GM12878 (cell line): ENCODE results near the gene TK1. TPM values are rescaled to one million over a fixed set of nuclear protein-coding genes. Genes with fewer than 3 reads are reported as not detected.

Source experiments
- BHLHE40 ChIP-seq, 2 experiments: fragments of 450-650 bp in 1 of 2; IDR thresholded peaks; 2 replicates each; pipeline ENCODE4 v1.6.1; 2011 to 2017; ENCODE audit warnings: low read depth in 2 of 2, borderline replicate concordance in 1 of 2, improper control_type of control experiment in 1 of 2, low read length in 1 of 2, mild to moderate bottlenecking in 1 of 2
- BMI1 ChIP-seq: fragments of 450-650 bp; IDR thresholded peaks from 2 replicates; pipeline ENCODE4 v1.6.1; 2016; ENCODE audit warnings: mild to moderate bottlenecking, moderate library complexity, borderline replicate concordance
- DPF2 ChIP-seq: fragments of 450-650 bp; IDR thresholded peaks from 2 replicates; pipeline ENCODE4 v1.6.1; 2017; ENCODE audit warnings: mild to moderate bottlenecking
- E2F8 ChIP-seq: fragments of 450-650 bp; IDR thresholded peaks from 2 replicates; pipeline ENCODE4 v1.6.1; 2018; ENCODE audit warnings: mild to moderate bottlenecking, low read depth, moderate library complexity; ENCODE audit not compliant: partially characterized antibody
- EED ChIP-seq: sonication (generic); IDR thresholded peaks from 2 replicates; pipeline ENCODE4 v1.6.1; 2016; ENCODE audit warnings: antibody characterized with exemption, low read depth
- EGR1 ChIP-seq, 2 experiments: IDR thresholded peaks; 1 replicate in 1 of 2; 2 replicates in 1 of 2; pipeline ENCODE4 v1.6.1; 2011 to 2012; ENCODE audit warnings: low read depth in 2 of 2, low read length in 2 of 2, borderline replicate concordance in 1 of 2, mild to moderate bottlenecking in 1 of 2, moderate library complexity in 1 of 2
- FOXM1 ChIP-seq: IDR thresholded peaks from 2 replicates; pipeline ENCODE4 v1.6.1; 2012; ENCODE audit warnings: low read depth, mild to moderate bottlenecking, inconsistent platforms, low read length, moderate library complexity
- GATAD2B ChIP-seq: fragments of 450-650 bp; conservative IDR thresholded peaks from 2 replicates; pipeline ENCODE4 v1.6.1; 2017; ENCODE audit warnings: low read depth, mild to moderate bottlenecking, moderate library complexity
- MAX ChIP-seq: IDR thresholded peaks from 2 replicates; pipeline ENCODE4 v1.6.1; 2012; ENCODE audit warnings: low read depth, low read length, improper control_type of control experiment
- NKRF ChIP-seq: fragments of 450-650 bp; conservative IDR thresholded peaks from 2 replicates; pipeline ENCODE4 v1.6.1; 2017; ENCODE audit warnings: mild to moderate bottlenecking, moderate library complexity
- NRF1 ChIP-seq: conservative IDR thresholded peaks from 2 replicates; pipeline ENCODE4 v1.6.1; 2011; ENCODE audit warnings: mild to moderate bottlenecking, low read depth, low read length, improper control_type of control experiment
- RAD21 ChIP-seq: IDR thresholded peaks from 2 replicates; pipeline ENCODE4 v1.6.1; 2011; ENCODE audit warnings: mild to moderate bottlenecking, low read depth, low read length, moderate library complexity; ENCODE audit not compliant: insufficient read depth
- RB1 ChIP-seq: fragments of 450-650 bp; formaldehyde crosslinking; IDR thresholded peaks from 2 replicates; pipeline ENCODE4 v1.6.1; 2017; ENCODE audit warnings: mild to moderate bottlenecking, borderline replicate concordance
- RELA ChIP-seq: fragments of 450-650 bp; IDR thresholded peaks from 2 replicates; pipeline ENCODE4 v1.8.0; 2014; ENCODE audit warnings: borderline replicate concordance; ENCODE audit not compliant: partially characterized antibody
- SP1 ChIP-seq: IDR thresholded peaks from one replicate; pipeline ENCODE4 v1.6.1; 2011; ENCODE audit warnings: low read depth, low read length
- ZBTB33 ChIP-seq: fragments of 450-650 bp; IDR thresholded peaks from 2 replicates; pipeline ENCODE4 v1.6.1; 2017; ENCODE audit warnings: mild to moderate bottlenecking
- ZNF592 ChIP-seq: fragments of 450-650 bp; IDR thresholded peaks from 2 replicates; pipeline ENCODE4 v1.6.1; 2017; ENCODE audit warnings: mild to moderate bottlenecking, moderate library complexity
- polyA plus RNA-seq, 11 experiments: library from polyadenylated mRNA; depleted of rRNA in 4 of 11; unstranded in 6 of 11; stranded (reverse) in 5 of 11; fragments of >200 nt; fragmentation: Nextera tagmentation in 4 of 11; fragmentation: Illumina TruSeq in 1 of 11; extraction: Ambion mirVana in 4 of 11; extraction: Trizol in 1 of 11; gene quantifications; 1 replicate in 1 of 11; 2 replicates in 10 of 11; pipeline versions ENCODE4 v1.2.1 to v1.2.3, GENCODE V29; 2011 to 2016; ENCODE audit warnings: inconsistent platforms in 2 of 11, missing spikeins in 2 of 11, low read depth in 1 of 11
- total RNA-seq, 4 experiments: library from RNA; depleted of rRNA in 3 of 4; stranded (reverse); fragments of >200 nt in 3 of 4; fragmentation: Illumina TruSeq in 1 of 4; extraction: Trizol in 1 of 4; gene quantifications; 2 replicates each; pipeline versions ENCODE4 v1.2.1 to v1.2.3, GENCODE V29; 2013 to 2021

The TK1 gene
- total and polyA plus RNA-seq, 10 of the 15 experiments (the other 5 are each of a cell fraction or from before 2014, with no cell fraction given) = 4.6 to 175 (median 77.9) TPM

- no peak; the same call in 1 of the 2 replicates for TF ChIP-seq MAX
- TF ChIP-seq BMI1 = no peak
- TF ChIP-seq EED = no peak
- TF ChIP-seq NKRF = peak; percentile 4; the same call in 1 of the 2 replicates
- peak; percentile 27 for TF ChIP-seq GATAD2B
- no peak for TF ChIP-seq FOXM1
- TF ChIP-seq SP1 = no peak
- TF ChIP-seq NRF1 = 0 out of 2 replicates have a peak, but pooled peaks have one; percentile 16
- no peak for TF ChIP-seq RB1
- no peak for TF ChIP-seq E2F8
- peak in 1 of 2 experiments; percentile 56; a peak in 2 of 4 replicates for TF ChIP-seq BHLHE40 (IDR thresholded peaks at IDR 0.05; ENCODE audit: borderline replicate concordance in 1 of 2, low read depth in 2 of 2, low read length in 1 of 2)
- TF ChIP-seq ZBTB33 = no peak
- no peak for TF ChIP-seq RELA
- TF ChIP-seq RAD21 = no peak
- no peak for TF ChIP-seq ZNF592
- TF ChIP-seq EGR1 (IDR thresholded peaks at IDR 0.05; ENCODE audit: borderline replicate concordance in 1 of 2, low read depth in 2 of 2, low read length in 2 of 2) = 0 out of 3 replicates have a peak, but pooled peaks of 1 of the 2 experiments have one; percentile 21
- no peak for TF ChIP-seq DPF2
Measured at GRCh38 chr17:78131172-78132083, 55.4 kb downstream of the TK1 start (continued).
